BLaER1 (cell line): ENCODE results near the gene FLNA.

Experiments
- H3K27ac ChIP-seq: shearing (Covaris generic); formaldehyde crosslinking; 2 replicates; pipeline ENCODE4 v1.8.1; 2022
- H3K27me3 ChIP-seq: shearing (Covaris generic); formaldehyde crosslinking; 2 replicates; pipeline ENCODE4 v1.8.1; 2022
- H3K36me3 ChIP-seq: shearing (Covaris generic); formaldehyde crosslinking; 2 replicates; pipeline ENCODE4 v1.8.1; 2022
- H3K4me1 ChIP-seq: shearing (Covaris generic); formaldehyde crosslinking; 2 replicates; pipeline ENCODE4 v1.8.1; 2022
- H3K4me2 ChIP-seq: shearing (Covaris generic); formaldehyde crosslinking; 2 replicates; pipeline ENCODE4 v1.8.1; 2022
- H3K4me3 ChIP-seq: shearing (Covaris generic); formaldehyde crosslinking; 2 replicates; pipeline ENCODE4 v1.8.1; 2022
- H3K9ac ChIP-seq: shearing (Covaris generic); formaldehyde crosslinking; 2 replicates; pipeline ENCODE4 v1.8.1; 2022
- H3K9me3 ChIP-seq: shearing (Covaris generic); formaldehyde crosslinking; 2 replicates; pipeline ENCODE4 v1.8.1; 2022
- H4K20me1 ChIP-seq: shearing (Covaris generic); formaldehyde crosslinking; 2 replicates; pipeline ENCODE4 v1.8.1; 2022
- Cebpa-rat ChIP-seq: shearing (Covaris generic); IDR thresholded peaks from 2 replicates; pipeline ENCODE4 v1.8.1; 2022

FLNA gene

DNA sequence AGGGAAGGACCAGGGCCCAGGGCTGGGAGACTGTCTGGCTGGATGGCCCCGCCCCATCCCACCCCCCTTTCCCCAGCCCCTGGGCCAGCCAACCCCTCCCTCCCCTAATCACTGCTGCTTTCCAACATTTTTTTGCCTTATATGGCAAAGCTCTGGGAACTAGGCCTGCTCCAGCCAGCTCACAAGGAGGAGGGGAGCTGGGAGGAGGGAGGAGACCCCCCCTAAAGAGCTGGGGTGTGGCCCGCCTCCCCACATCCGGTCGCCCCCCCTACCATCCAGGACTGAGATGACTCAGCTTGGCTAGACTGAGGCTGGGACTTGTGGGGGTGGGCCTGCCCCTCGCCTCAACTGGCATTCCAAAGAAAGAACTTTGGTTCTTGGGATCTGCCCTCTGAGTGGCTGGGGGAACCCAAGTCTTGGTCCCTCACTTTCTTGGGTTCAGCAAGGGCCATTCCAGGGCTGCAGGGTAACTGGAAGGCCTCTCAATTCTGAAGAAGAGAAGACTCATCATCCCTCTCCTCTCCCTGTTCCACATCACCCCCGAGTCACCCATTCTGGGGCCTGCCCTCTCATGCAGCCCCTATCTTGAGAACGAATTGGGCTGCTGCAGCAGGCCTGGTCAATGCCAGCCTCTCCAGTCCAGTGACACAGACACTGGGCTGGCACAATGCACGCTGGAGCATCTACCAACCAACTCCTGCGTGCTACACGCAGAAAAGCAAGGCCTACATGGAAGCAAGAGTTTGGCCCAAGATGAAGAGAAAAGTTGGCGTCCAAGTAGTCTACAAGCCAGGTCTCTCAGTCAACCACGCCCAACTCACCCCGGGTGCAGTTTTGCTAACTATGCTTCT lies 4.8 kb downstream of the FLNA start:
- Histone ChIP-seq H3K4me1 (peaks cover 35% of the 10 kb centered on the region), H3K36me3 (peaks cover 35% of the 10 kb centered on the region), H3K9me3 (peaks cover 76% of the 10 kb centered on the region)

DNA sequence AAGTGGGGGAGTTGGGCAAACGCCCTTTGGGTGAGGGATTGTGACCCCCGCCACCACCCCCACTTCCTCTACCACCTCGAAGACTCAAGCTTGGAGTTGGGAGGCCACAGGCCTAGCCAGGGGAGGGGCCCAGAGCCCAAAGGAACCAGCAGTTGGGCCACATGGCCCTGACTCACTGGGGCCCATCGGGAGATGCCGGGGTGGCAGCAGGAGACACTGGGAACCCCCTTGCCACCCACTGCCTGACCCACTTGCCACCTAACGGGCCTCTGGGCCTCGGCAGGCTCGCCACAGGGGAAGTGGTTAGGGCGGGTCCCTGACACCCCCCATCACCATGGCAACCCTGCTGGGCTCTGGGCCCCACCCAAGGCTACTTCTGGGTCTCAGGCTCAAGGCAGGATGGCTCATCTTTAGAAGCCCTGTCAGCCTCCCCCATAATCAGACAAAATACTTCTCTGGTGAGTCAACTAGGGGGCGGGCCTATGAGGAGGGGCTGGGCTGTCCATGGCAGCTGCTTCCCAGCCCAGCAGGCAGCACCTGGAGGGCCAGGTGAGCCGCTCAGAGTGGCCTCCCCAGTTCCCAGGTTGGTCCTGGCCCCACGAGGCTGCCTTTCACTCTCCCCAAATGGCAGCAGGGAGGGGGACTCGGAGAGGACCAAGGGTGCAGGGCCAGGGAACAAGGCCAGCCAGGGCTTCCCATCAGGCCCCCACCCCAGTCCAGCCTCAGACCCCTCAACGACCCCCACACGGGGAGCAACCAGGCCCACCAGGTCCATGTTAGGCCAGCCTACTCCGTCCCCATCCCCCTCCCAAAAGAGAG lies 5.6 kb downstream of the FLNA start:
- Histone ChIP-seq H3K4me2 (peak overlapping the region; percentile 83), H3K27me3 (peaks cover 22% of the 10 kb centered on the region), H3K27ac (peak overlapping the region; percentile 58), H3K36me3 (peaks cover 43% of the 10 kb centered on the region), H3K4me1 (peaks cover 31% of the 10 kb centered on the region), H4K20me1 (peaks cover 48% of the 10 kb centered on the region), H3K4me3 (peak overlapping the region; percentile 78), H3K9ac (peak overlapping the region; percentile 34; the same call in 1 of the 2 replicates), H3K9me3 (peaks cover 71% of the 10 kb centered on the region)
- no peak for TF ChIP-seq Cebpa-rat

More for the DNA sequence above, 4.8 kb downstream of the FLNA start:
- H3K4me2 ChIP-seq, result peak overlapping the region; percentile 83
- H3K27ac ChIP-seq, result peak overlapping the region; percentile 80
- H4K20me1 ChIP-seq, result peaks cover 48% of the 10 kb centered on the region
- H3K4me3 ChIP-seq, result peak overlapping the region; percentile 78
- peaks cover 29% of the 10 kb centered on the region for H3K27me3 ChIP-seq
- TF ChIP-seq Cebpa-rat, result no peak
- H3K9ac ChIP-seq, result peak overlapping the region; percentile 84

DNA sequence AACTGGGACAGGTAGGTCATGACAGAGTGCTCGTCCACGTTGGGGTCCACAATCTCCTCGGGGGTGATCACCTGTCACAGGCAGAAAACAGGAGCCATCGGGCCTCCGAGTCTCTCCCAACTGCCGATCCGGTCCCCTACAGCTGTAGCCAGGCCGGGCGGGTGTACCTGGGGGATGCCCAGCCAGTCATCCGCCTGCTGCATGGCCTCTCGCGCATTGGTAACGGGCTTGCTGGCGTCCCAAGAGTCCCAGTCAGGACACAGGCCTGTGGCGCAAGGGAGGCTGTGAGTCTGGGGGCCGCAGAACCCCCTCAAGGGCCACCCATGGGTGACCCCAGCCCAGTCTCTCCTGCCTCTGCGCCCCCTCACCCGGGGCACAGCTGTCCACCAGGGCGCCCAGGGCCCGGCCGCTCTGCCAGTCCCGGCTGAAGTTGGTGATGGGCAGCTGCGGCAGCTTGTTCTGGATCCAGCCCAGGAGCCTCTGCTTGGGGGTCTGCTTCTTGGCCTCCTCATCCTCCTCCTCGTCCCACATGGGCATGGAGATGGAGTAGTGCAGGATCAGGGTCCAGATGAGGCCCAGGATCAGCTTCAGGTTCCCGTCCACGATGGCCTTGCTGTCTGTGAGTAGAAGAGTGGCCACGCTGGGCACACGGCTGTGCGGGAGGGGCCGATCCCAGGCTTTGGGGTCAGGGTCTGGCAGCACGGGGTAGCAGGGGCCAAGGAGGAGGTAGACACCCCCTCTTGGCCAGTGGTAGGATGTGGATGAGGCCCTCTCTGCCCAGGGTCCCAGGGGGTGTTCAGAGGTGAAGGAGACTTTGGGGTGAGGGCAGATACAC lies 6.7 kb downstream of the FLNA start:
- 0 out of 2 replicates have a peak overlapping the region, but pooled peaks have one; percentile 78 for H3K4me3 ChIP-seq
- H3K9ac ChIP-seq, result 0 out of 2 replicates have a peak overlapping the region, but pooled peaks have one; percentile 34
- H3K27ac ChIP-seq, result peak overlapping the region; percentile 58
- peaks cover 48% of the 10 kb centered on the region for H4K20me1 ChIP-seq
- H3K9me3 ChIP-seq, result peaks cover 65% of the 10 kb centered on the region
- peak overlapping the region; percentile 83 for H3K4me2 ChIP-seq
- peaks cover 13% of the 10 kb centered on the region for H3K27me3 ChIP-seq
- peaks cover 54% of the 10 kb centered on the region for H3K36me3 ChIP-seq
- TF ChIP-seq Cebpa-rat, result no peak
- H3K4me1 ChIP-seq, result peaks cover 26% of the 10 kb centered on the region

DNA sequence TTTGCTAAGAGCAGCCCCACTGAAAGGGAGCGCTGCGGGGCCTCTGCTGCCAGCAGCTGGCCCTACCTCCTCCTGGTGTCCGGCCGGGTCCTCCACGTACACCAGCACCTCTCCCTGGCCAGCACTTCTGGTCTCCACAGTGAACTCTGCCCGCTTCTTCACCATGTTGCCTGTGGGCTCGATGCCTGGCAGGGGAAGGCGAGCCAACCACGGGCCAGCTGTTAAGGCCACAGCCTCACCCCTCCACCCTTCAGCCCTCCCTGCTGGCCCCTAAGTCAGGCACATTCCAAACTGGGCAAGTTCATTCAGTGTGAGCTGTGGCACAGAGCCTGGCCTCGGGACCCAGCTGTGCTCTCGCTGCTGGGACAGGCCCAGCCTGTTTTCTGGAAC lies 7.8 kb downstream of the FLNA start:
- Histone ChIP-seq H3K36me3 (peaks cover 65% of the 10 kb centered on the region), H3K4me1 (peaks cover 18% of the 10 kb centered on the region), H3K9me3 (peaks cover 66% of the 10 kb centered on the region), H3K27ac (no peak overlapping the region), H4K20me1 (peaks cover 48% of the 10 kb centered on the region), H3K27me3 (peaks cover 2% of the 10 kb centered on the region; the same call in 1 of the 2 replicates), H3K4me3 (no peak overlapping the region), H3K4me2 (no peak overlapping the region), H3K9ac (no peak overlapping the region)
- no peak for TF ChIP-seq Cebpa-rat

DNA sequence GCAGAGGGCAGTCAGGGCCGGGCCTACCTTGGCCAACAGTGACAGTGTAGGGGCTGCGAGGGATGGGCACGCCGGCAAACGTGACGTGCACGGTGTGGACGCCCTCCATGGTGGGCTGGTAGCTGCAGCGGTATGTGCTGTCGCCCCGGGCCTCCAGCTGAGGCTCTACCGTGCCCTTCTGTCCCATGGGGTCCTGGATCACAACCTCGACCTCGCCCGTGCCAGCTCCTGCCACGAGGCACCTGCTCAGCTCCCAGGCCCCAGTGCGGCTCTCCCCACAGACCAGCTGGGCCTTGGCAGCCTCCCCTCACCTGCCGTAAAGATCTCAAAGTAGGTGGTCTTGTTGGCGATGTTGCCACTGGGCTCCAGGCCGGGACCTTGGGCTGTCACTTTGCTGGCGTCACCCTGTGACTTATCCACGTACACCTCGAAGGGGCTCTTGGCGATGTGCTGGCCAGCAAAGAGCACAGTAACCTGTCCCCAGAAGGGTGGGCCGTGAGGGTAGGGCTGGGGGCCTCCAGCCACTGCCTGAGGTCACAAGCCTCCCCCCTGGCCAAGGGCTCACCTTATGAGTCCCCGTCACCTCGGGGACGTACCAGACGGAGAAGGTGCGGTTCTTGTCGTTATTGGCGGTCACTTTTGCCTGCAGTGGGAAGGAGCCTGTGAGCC lies 8.3 kb downstream of the FLNA start:
- Histone ChIP-seq H3K4me2 (no peak overlapping the region), H4K20me1 (peaks cover 53% of the 10 kb centered on the region), H3K4me3 (no peak overlapping the region), H3K9me3 (peaks cover 72% of the 10 kb centered on the region), H3K36me3 (peaks cover 70% of the 10 kb centered on the region), H3K4me1 (peaks cover 17% of the 10 kb centered on the region), H3K27ac (no peak overlapping the region), H3K9ac (no peak overlapping the region), H3K27me3 (no peaks in the 10 kb centered on the region)
- TF ChIP-seq Cebpa-rat, result no peak

DNA sequence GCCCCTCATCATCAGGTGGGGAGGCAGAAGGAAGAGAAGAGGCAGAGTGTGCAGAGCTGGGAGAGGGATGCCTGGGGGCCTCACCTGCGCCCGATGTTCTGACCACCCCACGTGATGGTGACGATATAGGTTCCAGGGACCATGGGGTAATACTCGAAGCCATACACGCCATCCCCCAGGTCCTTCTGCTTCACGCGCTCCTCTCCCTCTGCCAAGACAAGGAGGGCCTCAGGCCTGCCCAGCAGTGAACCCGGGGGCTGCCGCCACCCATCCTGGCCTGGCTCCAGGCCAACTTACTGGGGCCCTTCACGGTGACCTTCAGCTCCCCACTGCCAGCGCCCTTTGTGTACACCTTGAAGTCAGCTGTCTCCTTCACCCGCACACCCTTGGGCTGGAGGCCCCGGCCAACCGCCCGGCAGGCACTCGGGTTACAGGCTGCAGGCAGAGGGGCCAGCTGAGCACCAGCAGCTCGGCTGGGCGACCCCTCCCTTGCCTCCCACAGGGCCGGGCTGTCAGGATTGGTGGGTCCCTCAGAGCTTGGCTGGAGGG lies 9.3 kb downstream of the FLNA start:
- Histone ChIP-seq H4K20me1 (peaks cover 55% of the 10 kb centered on the region), H3K27me3 (no peaks in the 10 kb centered on the region), H3K9ac (no peak overlapping the region), H3K27ac (no peak overlapping the region), H3K4me2 (no peak overlapping the region), H3K36me3 (peaks cover 79% of the 10 kb centered on the region), H3K4me3 (no peak overlapping the region), H3K9me3 (peaks cover 70% of the 10 kb centered on the region), H3K4me1 (peaks cover 17% of the 10 kb centered on the region)
- TF ChIP-seq Cebpa-rat, result no peak

DNA sequence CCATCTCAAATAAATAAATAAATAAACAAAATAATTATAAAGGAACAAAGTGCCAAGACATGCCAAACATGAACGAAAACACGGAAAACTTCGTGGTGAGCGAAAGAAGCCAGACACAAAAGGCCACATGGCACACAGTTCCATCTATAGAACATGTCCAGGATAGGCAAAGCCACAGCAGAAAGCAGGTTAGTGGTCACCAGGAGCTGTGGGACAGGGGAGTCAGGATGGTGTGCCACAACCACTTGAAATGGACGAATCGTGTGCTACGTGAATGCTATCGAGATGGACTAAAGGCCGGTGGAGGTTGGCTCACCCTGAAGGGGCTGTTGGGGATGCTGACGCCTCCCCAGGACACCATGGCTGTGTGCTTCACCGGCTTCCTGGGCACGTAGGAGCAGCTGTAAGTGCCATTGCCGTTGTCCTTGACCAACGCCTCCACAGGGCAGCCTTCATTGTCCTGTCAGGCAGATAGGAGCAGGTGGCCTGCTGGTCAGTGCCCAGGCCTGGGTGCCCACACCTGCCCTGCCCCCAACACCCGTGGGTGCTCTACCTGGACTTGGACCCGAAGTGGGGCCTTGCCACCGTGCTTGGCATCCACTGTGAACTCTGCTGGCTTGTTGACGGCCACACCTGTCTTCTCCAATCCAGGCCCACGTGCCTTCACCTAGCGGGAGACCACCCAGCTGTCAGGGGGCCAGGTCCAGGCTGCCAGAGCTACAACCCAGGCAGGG lies 10.6 kb downstream of the FLNA start:
- peaks cover 51% of the 10 kb centered on the region for H4K20me1 ChIP-seq
- H3K36me3 ChIP-seq, result peaks cover 92% of the 10 kb centered on the region
- H3K4me1 ChIP-seq, result peaks cover 14% of the 10 kb centered on the region
- peaks cover 62% of the 10 kb centered on the region for H3K9me3 ChIP-seq
- TF ChIP-seq Cebpa-rat, result no peak
- H3K27me3 ChIP-seq, result no peaks in the 10 kb centered on the region
- H3K27ac ChIP-seq, result no peak overlapping the region
- no peak overlapping the region for H3K9ac ChIP-seq
- H3K4me3 ChIP-seq, result no peak overlapping the region
- H3K4me2 ChIP-seq, result no peak overlapping the region

DNA sequence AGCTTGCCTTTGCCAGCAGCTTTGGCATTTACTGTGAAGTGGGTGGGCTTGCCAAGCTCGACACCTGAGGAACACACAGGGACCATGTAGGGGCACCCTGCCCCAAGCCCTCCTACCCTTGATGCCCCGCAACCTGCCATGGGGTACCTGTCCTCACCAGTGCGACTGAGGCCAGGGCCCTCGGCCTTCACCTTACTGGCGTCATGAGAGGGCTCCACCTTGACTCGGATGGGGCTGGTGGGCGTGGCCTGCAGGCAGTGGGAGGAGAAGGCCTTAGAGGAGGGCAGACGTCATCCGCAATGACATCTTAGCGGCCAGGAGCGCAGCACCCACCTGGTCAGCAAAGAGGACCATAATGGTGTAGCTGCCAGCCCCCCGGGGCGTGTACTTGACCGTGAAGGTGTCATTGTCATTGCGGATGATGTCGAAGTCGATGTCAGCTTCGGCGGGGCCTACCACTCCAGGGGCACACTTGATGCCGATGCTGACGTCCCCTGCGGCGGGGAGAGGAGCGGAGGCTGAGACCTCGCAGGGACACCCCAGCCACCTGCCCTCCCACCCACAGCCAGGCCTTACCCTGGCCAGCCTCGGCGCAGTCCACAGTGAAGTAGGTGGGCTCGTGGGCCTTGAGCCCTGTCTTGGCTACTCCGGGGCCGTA lies 12.2 kb downstream of the FLNA start:
- H3K9ac ChIP-seq, result no peak overlapping the region
- peaks cover 53% of the 10 kb centered on the region for H3K9me3 ChIP-seq
- no peaks in the 10 kb centered on the region for H3K4me1 ChIP-seq
- peaks cover 50% of the 10 kb centered on the region for H4K20me1 ChIP-seq
- H3K27ac ChIP-seq, result no peak overlapping the region
- no peak for TF ChIP-seq Cebpa-rat
- H3K27me3 ChIP-seq, result no peaks in the 10 kb centered on the region
- H3K4me3 ChIP-seq, result no peak overlapping the region
- H3K4me2 ChIP-seq, result no peak overlapping the region
- peaks cover 99% of the 10 kb centered on the region for H3K36me3 ChIP-seq
